SU-DHL-6 (cell line): ENCODE results near the gene FHAD1.

Source experiments
- H2AFZ ChIP-seq: fragments of 200-600 bp; sonication (generic); 2 replicates; pipeline ENCODE4 v1.6.1; 2014; ENCODE audit warnings: low read depth, mild to moderate bottlenecking, moderate library complexity, mixed read lengths, antibody characterized with exemption, low read length; ENCODE audit not compliant: severe bottlenecking
- H3F3A ChIP-seq: fragments of 200-600 bp; shearing (Covaris generic); 2 replicates; pipeline ENCODE4 v1.6.0; 2016; ENCODE audit warnings: antibody characterized with exemption, mild to moderate bottlenecking; ENCODE audit not compliant: insufficient read depth
- H3K27ac ChIP-seq: fragments of 200-600 bp; sonication (generic); 2 replicates; pipeline ENCODE4 v1.5.1; 2016; ENCODE audit warnings: low read depth, mild to moderate bottlenecking, low read length, moderate library complexity, mixed read lengths
- H3K27me3 ChIP-seq: fragments of 200-600 bp; sonication (generic), shearing (Covaris generic); 2 replicates; pipeline ENCODE4 v1.6.0; 2014; ENCODE audit warnings: mild to moderate bottlenecking, low read length
- H3K36me3 ChIP-seq: fragments of 200-600 bp; sonication (generic); 2 replicates; pipeline ENCODE4 v1.6.1; 2014; ENCODE audit warnings: mild to moderate bottlenecking, low read length, mixed read lengths
- H3K4me2 ChIP-seq: fragments of 300-600, 200-600 bp; shearing (Covaris generic), sonication (generic); 2 replicates; pipeline ENCODE4 v1.6.0; 2014; ENCODE audit warnings: low read length, low read depth, mild to moderate bottlenecking; ENCODE audit not compliant: poor library complexity, severe bottlenecking
- H3K4me3 ChIP-seq: fragments of 200-600 bp; sonication (generic); 2 replicates; pipeline ENCODE4 v1.5.1; 2014; ENCODE audit warnings: antibody characterized with exemption, low read length, mild to moderate bottlenecking, mixed read lengths; ENCODE audit not compliant: insufficient read depth, poor library complexity, severe bottlenecking
- H3K79me2 ChIP-seq: fragments of 200-600 bp; sonication (generic); 2 replicates; pipeline ENCODE4 v1.6.1; 2014; ENCODE audit warnings: mild to moderate bottlenecking, low read length, moderate library complexity; ENCODE audit not compliant: insufficient read depth
- H3K9ac ChIP-seq: fragments of 200-600 bp; sonication (generic); 2 replicates; pipeline ENCODE4 v1.7.0; 2014; ENCODE audit warnings: mild to moderate bottlenecking, low read length
- H3K9me2 ChIP-seq: fragments of 200-600 bp; sonication (generic); replicated peaks from 2 replicates; pipeline ENCODE4 v1.6.1; 2014; ENCODE audit warnings: low read length; ENCODE audit not compliant: insufficient read depth
- H3K9me3 ChIP-seq: fragments of 200-600 bp; sonication (generic); 2 replicates; pipeline ENCODE4 v1.6.1; 2014; ENCODE audit warnings: low read length, mixed read lengths; ENCODE audit not compliant: insufficient read depth
- H4K20me1 ChIP-seq: fragments of 200-600 bp; sonication (generic); 2 replicates; pipeline ENCODE4 v1.6.1; 2014; ENCODE audit warnings: low read depth, mild to moderate bottlenecking, antibody characterized with exemption, low read length, moderate library complexity, mixed read lengths
- EZH2phosphoT487 ChIP-seq: fragments of 200-600 bp; sonication (generic), shearing (Covaris generic); conservative IDR thresholded peaks from 2 replicates; pipeline ENCODE4 v1.6.1; 2018; ENCODE audit warnings: mild to moderate bottlenecking, antibody characterized with exemption, low read length, moderate library complexity, mixed read lengths
- TF ChIP-seq, protein P1 (sequence below): fragments of 200-600 bp; sonication (generic); IDR thresholded peaks from one replicate; pipeline ENCODE4 v1.5.1; 2017; ENCODE audit warnings: antibody characterized with exemption, mild to moderate bottlenecking, low read length, moderate library complexity; ENCODE audit not compliant: insufficient read depth, poor library complexity, severe bottlenecking

FHAD1 gene

GRCh38 chr1:15288173-15288926 is 41.3 kb downstream of the FHAD1 start:
- Histone ChIP-seq H3K4me3 (no peak overlapping the region), H3K9me3 (no peaks in the 10 kb centered on the region), H3K27ac (no peak overlapping the region), H3K4me2 (no peak overlapping the region), H3K9me2 (no peaks in the 10 kb centered on the region), H2AFZ (no peak overlapping the region), H3K79me2 (no peaks in the 10 kb centered on the region), H4K20me1 (no peaks in the 10 kb centered on the region), H3K27me3 (no peaks in the 10 kb centered on the region), H3F3A (no peaks in the 10 kb centered on the region), H3K9ac (no peak overlapping the region), H3K36me3 (no peaks in the 10 kb centered on the region)
- TF ChIP-seq, protein P1, sequence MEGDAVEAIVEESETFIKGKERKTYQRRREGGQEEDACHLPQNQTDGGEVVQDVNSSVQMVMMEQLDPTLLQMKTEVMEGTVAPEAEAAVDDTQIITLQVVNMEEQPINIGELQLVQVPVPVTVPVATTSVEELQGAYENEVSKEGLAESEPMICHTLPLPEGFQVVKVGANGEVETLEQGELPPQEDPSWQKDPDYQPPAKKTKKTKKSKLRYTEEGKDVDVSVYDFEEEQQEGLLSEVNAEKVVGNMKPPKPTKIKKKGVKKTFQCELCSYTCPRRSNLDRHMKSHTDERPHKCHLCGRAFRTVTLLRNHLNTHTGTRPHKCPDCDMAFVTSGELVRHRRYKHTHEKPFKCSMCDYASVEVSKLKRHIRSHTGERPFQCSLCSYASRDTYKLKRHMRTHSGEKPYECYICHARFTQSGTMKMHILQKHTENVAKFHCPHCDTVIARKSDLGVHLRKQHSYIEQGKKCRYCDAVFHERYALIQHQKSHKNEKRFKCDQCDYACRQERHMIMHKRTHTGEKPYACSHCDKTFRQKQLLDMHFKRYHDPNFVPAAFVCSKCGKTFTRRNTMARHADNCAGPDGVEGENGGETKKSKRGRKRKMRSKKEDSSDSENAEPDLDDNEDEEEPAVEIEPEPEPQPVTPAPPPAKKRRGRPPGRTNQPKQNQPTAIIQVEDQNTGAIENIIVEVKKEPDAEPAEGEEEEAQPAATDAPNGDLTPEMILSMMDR = no peak
- no peak for TF ChIP-seq EZH2phosphoT487

DNA sequence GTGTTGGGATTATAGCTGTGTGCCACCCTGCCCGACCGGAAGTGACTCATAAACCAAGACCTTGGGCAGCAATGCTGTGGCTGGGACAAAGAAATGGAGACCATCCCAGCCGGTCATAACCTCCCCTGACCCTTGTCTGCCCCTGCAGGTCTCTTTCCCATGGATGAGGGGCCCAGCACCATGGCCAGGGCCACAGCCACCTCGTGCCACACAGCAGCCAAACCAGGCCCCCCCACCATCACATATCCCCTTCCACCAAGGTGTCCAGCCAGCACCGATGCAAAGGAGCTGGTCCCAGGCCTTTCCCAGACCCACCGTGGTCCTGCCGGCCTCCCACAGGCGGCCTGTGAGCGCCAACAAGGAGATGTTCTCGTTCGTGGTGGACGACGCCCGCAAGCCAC is 42.2 kb downstream of the FHAD1 start:
- no peak overlapping the region for H3K9ac ChIP-seq
- no peaks in the 10 kb centered on the region for H3K9me2 ChIP-seq
- no peak overlapping the region for H3K27ac ChIP-seq
- no peaks in the 10 kb centered on the region for H3F3A ChIP-seq
- no peaks in the 10 kb centered on the region for H3K79me2 ChIP-seq
- no peaks in the 10 kb centered on the region for H3K9me3 ChIP-seq
- no peak overlapping the region for H3K4me2 ChIP-seq
- TF ChIP-seq, protein P1 = no peak
- TF ChIP-seq EZH2phosphoT487 = no peak
- H3K36me3 ChIP-seq = no peaks in the 10 kb centered on the region
- H3K27me3 ChIP-seq = no peaks in the 10 kb centered on the region
- H3K4me3 ChIP-seq = no peak overlapping the region
- H4K20me1 ChIP-seq = no peaks in the 10 kb centered on the region
- H2AFZ ChIP-seq = no peak overlapping the region

DNA sequence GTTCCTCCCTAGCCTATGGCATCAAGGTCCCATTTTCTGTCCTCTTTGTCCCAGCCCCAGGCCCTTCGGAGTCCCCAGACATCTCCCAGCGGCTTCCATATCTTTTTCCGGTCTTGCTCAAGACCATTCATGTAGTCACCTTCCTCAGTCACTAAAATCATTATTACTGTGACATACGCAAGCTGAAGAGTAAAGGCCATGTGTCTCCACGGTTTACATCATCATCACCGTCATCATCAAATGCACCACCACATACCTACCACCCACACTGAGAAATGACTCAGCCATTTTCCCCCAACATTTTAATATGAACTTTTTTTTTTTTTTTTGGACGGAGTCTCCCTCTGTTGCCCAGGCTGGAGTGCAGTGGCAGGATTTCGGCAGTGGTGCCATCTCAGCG is 43.4 kb downstream of the FHAD1 start:
- H3K9ac ChIP-seq = no peak overlapping the region
- no peaks in the 10 kb centered on the region for H3K79me2 ChIP-seq
- no peak overlapping the region for H3K27ac ChIP-seq

More for the DNA sequence above, 43.4 kb downstream of the FHAD1 start:
- H3K9me2 ChIP-seq = no peaks in the 10 kb centered on the region
- no peaks in the 10 kb centered on the region for H3K36me3 ChIP-seq
- H2AFZ ChIP-seq = no peak overlapping the region
- H3F3A ChIP-seq = no peaks in the 10 kb centered on the region
- TF ChIP-seq, protein P1 = no peak
- H3K4me2 ChIP-seq = no peak overlapping the region
- no peaks in the 10 kb centered on the region for H3K9me3 ChIP-seq
- no peak overlapping the region for H3K4me3 ChIP-seq
- H4K20me1 ChIP-seq = no peaks in the 10 kb centered on the region
- no peaks in the 10 kb centered on the region for H3K27me3 ChIP-seq
